SK-N-MC (cell line): ENCODE data around the gene IRF6.

Source experiments
- DNase-seq: peaks from one replicate; pipeline ENCODE4 v3.0.0-alpha.2; 2011; ENCODE audit warnings: low read depth, low spot score
- H3K27ac ChIP-seq: fragments of 200-600 bp; sonication (generic); 2 replicates; pipeline ENCODE4 v1.5.1; 2016; ENCODE audit warnings: mixed run types
- H3K36me3 ChIP-seq: fragments of 200-600 bp; sonication (generic); 2 replicates; pipeline ENCODE4 v1.6.1; 2017; ENCODE audit warnings: antibody characterized with exemption, low read length, mixed read lengths; ENCODE audit not compliant: insufficient read depth
- H3K4me3 ChIP-seq: fragments of 200-600 bp; sonication (generic); 2 replicates; pipeline ENCODE4 v1.5.1; 2016
- H3K9ac ChIP-seq: fragments of 200-600 bp; sonication (generic); 2 replicates; pipeline ENCODE4 v1.8.0; 2017; ENCODE audit warnings: mixed run types, mixed read lengths; ENCODE audit not compliant: insufficient read length
- H3K9me3 ChIP-seq: fragments of 200-600 bp; sonication (generic); 2 replicates; pipeline ENCODE4 v1.6.1; 2017; ENCODE audit warnings: low read depth, mild to moderate bottlenecking, antibody characterized with exemption, low read length, moderate library complexity, mixed read lengths
- EZH2 ChIP-seq: fragments of 200-600 bp; sonication (generic); IDR thresholded peaks from one replicate; pipeline ENCODE4 v1.6.1; 2017; ENCODE audit warnings: antibody characterized with exemption
- FOXP2 ChIP-seq: optimal IDR thresholded peaks from 2 replicates; pipeline ENCODE3; 2011; ENCODE audit warnings: mild to moderate bottlenecking, moderate library complexity; ENCODE audit not compliant: insufficient read depth; ENCODE audit errors: extremely low read length, control extremely low read depth
- POLR2AphosphoS5 ChIP-seq: IDR thresholded peaks from 2 replicates; pipeline ENCODE4 v1.6.1; 2012; ENCODE audit warnings: mild to moderate bottlenecking, low read depth, low read length, borderline replicate concordance

Gene IRF6

DNA sequence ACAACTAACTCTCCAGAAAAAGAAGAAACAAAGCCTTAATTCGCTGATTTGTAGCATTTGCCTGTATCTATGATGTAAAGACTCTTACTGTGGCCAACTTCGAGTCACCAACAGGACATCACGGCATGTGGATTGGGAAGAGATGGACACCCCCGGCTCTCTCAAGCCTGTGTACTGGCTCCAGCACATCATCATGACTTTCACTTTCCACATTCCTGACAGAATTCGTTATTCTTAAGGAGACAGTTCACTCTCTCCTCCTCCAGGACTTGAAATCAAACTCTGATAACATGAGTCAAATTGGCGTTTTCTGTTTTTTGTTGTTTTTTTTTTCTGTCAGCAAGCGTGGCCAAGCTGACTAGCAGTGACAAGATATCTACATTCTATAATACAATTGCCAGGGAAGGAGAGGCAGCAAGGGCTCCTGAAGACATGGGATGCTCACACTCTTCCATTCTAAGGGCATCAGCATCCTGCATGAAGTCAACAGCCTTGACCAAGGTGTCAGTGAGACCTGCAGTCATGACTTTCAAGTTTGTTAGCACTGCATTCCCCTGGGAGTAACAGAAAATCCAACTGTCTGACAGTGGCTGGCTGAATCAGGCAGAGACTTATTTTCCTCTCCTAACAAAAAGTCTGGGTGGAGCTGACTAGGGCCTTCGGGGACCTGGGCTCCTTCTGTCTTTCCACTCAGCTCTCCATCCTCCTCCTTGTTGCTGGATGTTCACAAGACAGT is 63.4 kb downstream of the IRF6 start:
- no peak for TF ChIP-seq POLR2AphosphoS5
- no peak for TF ChIP-seq FOXP2
- TF ChIP-seq EZH2 = no peak
- no peak for DNase-seq
- H3K9me3 ChIP-seq = no peaks in the 10 kb centered on the region
- no peak overlapping the region for H3K27ac ChIP-seq
- no peak overlapping the region for H3K4me3 ChIP-seq
- no peak overlapping the region for H3K9ac ChIP-seq
- no peaks in the 10 kb centered on the region for H3K36me3 ChIP-seq

DNA sequence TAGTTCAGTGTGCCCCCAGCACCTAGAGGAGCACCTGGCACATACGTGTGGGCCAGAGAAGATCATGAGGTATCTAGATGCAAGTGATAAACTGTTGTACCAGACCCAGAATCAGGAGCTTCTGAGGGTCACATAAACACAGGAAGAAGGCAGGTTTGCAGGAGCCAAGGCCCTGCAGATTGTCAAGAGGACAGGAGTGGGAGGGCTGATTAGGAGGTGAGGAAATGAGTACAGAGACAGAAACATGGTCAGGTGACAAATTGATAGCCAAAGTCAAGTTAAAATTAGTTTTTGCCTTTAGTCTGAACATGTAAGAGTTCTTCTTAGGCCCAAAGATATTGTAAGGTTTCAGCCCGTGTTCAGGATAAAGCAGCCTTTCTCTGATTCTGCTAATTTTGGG is 64.1 kb downstream of the IRF6 start:
- Histone ChIP-seq H3K9me3 (no peaks in the 10 kb centered on the region), H3K27ac (no peak overlapping the region), H3K4me3 (no peak overlapping the region), H3K36me3 (no peaks in the 10 kb centered on the region), H3K9ac (no peak overlapping the region)
- DNase-seq = no peak
- no peak for TF ChIP-seq FOXP2
- TF ChIP-seq EZH2 = no peak
- TF ChIP-seq POLR2AphosphoS5 = no peak

DNA sequence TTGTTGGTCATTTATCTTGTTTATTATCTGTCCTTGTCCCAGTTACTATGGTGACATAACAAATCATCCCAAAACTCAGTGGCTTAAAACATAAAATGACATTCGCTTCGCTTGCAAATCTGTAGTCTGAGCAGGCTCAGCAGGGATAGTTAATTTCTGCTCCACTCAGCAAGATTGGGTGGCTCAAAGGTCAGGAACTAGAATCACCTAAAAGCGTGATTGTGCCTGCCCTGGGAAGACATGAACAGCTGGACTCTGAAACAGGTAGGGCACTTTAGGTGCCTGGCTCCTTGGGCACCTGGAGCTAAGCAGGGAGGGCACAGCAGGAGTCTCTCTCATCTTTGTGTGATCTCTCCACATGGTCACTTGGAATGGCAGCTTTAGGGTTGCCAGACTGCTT is 64.7 kb downstream of the IRF6 start:
- H3K27ac ChIP-seq = no peak overlapping the region
- H3K36me3 ChIP-seq = no peaks in the 10 kb centered on the region
- DNase-seq = no peak
- H3K9me3 ChIP-seq = no peaks in the 10 kb centered on the region
- H3K4me3 ChIP-seq = no peak overlapping the region
- H3K9ac ChIP-seq = no peak overlapping the region
- TF ChIP-seq POLR2AphosphoS5 (no peak), FOXP2 (no peak), EZH2 (no peak)

DNA sequence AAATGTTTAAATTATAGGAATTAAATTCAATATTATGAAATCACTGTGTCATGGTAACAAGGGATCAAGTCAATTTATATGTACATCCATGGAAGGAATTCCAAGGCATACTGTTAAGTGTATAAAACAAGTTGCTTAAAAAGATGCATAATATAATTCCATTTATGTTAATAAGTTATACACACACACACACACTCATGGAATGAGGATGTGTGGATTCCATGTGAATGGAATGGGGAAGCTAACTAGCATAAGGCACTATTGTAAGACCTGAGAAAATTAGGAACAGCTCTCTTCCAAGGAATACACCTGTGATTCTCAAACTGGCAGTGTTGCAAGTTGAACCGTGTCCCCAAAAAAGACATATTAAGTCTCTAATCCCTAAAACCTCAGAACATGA is 67.7 kb downstream of the IRF6 start:
- Histone ChIP-seq H3K36me3 (no peaks in the 10 kb centered on the region), H3K27ac (no peak overlapping the region), H3K9ac (no peak overlapping the region), H3K4me3 (no peak overlapping the region), H3K9me3 (no peaks in the 10 kb centered on the region)
- no peak for TF ChIP-seq POLR2AphosphoS5
- TF ChIP-seq FOXP2 = no peak
- no peak for TF ChIP-seq EZH2
- no peak for DNase-seq

DNA sequence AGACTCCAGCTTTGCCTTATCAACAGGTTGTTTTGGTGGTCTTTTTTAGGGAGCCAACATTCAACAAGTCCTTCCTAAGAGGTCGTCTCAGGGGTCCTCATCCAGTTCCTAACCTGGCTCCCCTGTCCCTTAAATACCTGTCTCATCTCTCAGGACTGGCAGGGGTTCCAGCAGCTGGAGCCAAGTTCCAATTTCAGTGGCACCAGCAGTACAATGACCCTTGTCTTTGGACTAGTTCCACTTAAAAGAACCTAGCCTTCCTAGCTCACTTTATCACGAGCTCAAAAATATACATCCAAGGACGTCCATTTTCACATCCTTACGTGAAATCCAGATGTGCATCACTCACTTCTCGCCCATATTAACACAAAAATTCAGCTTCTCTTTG is 68.8 kb downstream of the IRF6 start:
- Histone ChIP-seq H3K9me3 (no peaks in the 10 kb centered on the region), H3K4me3 (no peak overlapping the region), H3K27ac (no peak overlapping the region), H3K36me3 (no peaks in the 10 kb centered on the region), H3K9ac (no peak overlapping the region)
- DNase-seq = no peak
- TF ChIP-seq FOXP2 = no peak
- no peak for TF ChIP-seq EZH2
- TF ChIP-seq POLR2AphosphoS5 = no peak

DNA sequence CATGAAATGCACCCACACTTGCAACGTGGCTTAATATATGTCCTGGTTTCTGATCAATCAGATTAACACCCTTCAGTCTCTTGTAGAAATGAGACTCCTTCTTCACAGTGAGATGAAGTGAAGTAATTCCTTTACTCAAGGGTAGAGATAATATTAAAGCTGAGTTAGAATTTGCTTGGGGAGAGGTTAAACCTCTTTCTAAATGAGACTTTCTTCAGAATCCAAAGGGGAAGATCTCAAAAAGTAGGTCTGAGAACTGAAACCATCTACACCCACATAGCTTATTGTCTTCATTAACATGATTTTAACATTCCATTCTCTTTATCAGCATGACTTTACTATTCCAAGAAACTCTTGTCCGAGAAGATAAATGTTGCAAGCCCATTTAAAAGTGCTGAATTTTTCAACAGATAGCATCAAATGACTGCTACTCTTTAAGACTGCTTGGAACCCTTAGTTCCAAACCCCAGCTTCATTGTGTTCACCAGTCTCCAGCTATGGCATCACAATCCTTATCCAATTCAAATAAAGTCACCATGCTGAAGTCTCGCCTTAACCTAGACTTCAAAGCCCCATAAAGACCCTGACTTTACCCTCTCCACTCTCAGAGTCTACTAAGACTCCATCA is 69.3 kb downstream of the IRF6 start:
- no peak for DNase-seq
- no peaks in the 10 kb centered on the region for H3K36me3 ChIP-seq
- H3K9ac ChIP-seq = no peak overlapping the region
- no peaks in the 10 kb centered on the region for H3K9me3 ChIP-seq
- H3K27ac ChIP-seq = no peak overlapping the region
- H3K4me3 ChIP-seq = no peak overlapping the region
- TF ChIP-seq EZH2 (no peak), FOXP2 (no peak), POLR2AphosphoS5 (no peak)
